Kidney (tissue), 14 donors: ENCODE measurements around the gene KIAA1549. TPM values are rescaled to one million over a fixed set of nuclear protein-coding genes. Genes with fewer than 3 reads are reported as not detected.

Experiments
- DNase-seq, 5 donors: peaks; one replicate each; pipeline ENCODE4 v3.0.0-alpha.2; 2013 to 2020
- FAIRE-seq: peaks from 2 replicates; lab custom pipeline; 2012; peaks lifted over from hg19 to GRCh38; lab: Jason Lieb, UNC
- H3K27ac ChIP-seq, 2 donors: one replicate each; pipeline ENCODE4 v1.7.0; 2013; ENCODE audit warnings: low read depth in 2 of 2, low read length in 2 of 2, inconsistent platforms in 1 of 2
- H3K27me3 ChIP-seq: one replicate; pipeline ENCODE4 v1.7.1; 2013; ENCODE audit warnings: low read length, inconsistent platforms; ENCODE audit not compliant: control insufficient read depth, insufficient read depth
- H3K36me3 ChIP-seq, 3 donors: one replicate each; pipeline versions ENCODE4 v1.7.0 to v1.7.1; 2013; ENCODE audit warnings: low read length in 3 of 3, control low read depth in 1 of 3, inconsistent platforms in 1 of 3; ENCODE audit not compliant: insufficient read depth in 3 of 3, control insufficient read depth in 2 of 3
- H3K4me1 ChIP-seq, 3 donors: one replicate each; pipeline versions ENCODE4 v1.7.0 to v1.7.1; 2013; ENCODE audit warnings: low read length in 3 of 3, inconsistent platforms in 1 of 3, low read depth in 1 of 3; ENCODE audit not compliant: control insufficient read depth in 2 of 3, insufficient read depth in 2 of 3
- H3K4me3 ChIP-seq, 3 donors: one replicate each; pipeline versions ENCODE4 v1.7.0 to v1.8.1; 2013; ENCODE audit warnings: low read length in 3 of 3, control low read depth in 1 of 3, inconsistent platforms in 1 of 3
- H3K9ac ChIP-seq, 3 donors: one replicate each; pipeline versions ENCODE4 v1.7.0 to v1.7.1; 2013; ENCODE audit warnings: low read length in 3 of 3, control low read depth in 1 of 3, inconsistent platforms in 1 of 3
- H3K9me3 ChIP-seq, 3 donors: one replicate each; pipeline versions ENCODE4 v1.7.0 to v1.7.1; 2013; ENCODE audit warnings: low read length in 3 of 3, control low read depth in 1 of 3, inconsistent platforms in 1 of 3; ENCODE audit not compliant: control insufficient read depth in 2 of 3, insufficient read depth in 1 of 3
- intact Hi-C: fragments of 100-400 bp; cut with DNase I; formaldehyde crosslinking; loops from one replicate; pipeline ENCODE4 v1.11.1; 2022
- polyA plus RNA-seq: library from polyadenylated mRNA; stranded (reverse); fragments of 350-450 nt; fragmentation: Illumina TruSeq; extraction: RNeasy Lipid Tissue Mini Kit (QIAGEN cat#74804); gene quantifications from one replicate; pipeline ENCODE4 v1.2.3, GENCODE V29; 2014; ENCODE audit warnings: low read depth, low replicate concordance; ENCODE audit not compliant: insufficient read depth
- total RNA-seq: library from RNA; stranded (reverse); fragmentation: NEBNext Ultra II Directional; extraction: Animal tissue kit (Norgen Biotek cat#: 25700); gene quantifications from one replicate; pipeline ENCODE4 v1.2.1, GENCODE V29; 2021
- TF ChIP-seq, protein P1 (sequence below): IDR thresholded peaks from 3 replicates; pipeline ENCODE4 v1.5.1; 2012; ENCODE audit warnings: mild to moderate bottlenecking, moderate library complexity, borderline replicate concordance; ENCODE audit not compliant: insufficient read depth; ENCODE audit errors: extremely low read depth
- donor health status: control.
- donor health status: control.
- donor health status: control.
- donor health status: control.
- donor health status: control.
- donor health status: DM: yes; HTN: yes; CAD: no.
- donor health status: Normal renal cell carcinoma (clear cell type).

Gene KIAA1549
- total and polyA plus RNA-seq, 2 donors from 2014 or later = 1.8 to 10.1 TPM

GRCh38 chr7:138828302-138828701 lies 152.9 kb downstream of the KIAA1549 start:
- Histone ChIP-seq H3K4me1 (no peaks in the 10 kb centered on the region), H3K27ac (no peak overlapping the region), H3K36me3 (no peaks in the 10 kb centered on the region), H3K9me3 (peaks cover 0 to 4% (median 0%) of the 10 kb centered on the region in 3 donors), H3K27me3 (no peaks in the 10 kb centered on the region), H3K9ac (no peak overlapping the region), H3K4me3 (no peak overlapping the region)
- DNase-seq (no peak), FAIRE-seq (no peak)
- intact Hi-C loops = no loop called here
- TF ChIP-seq, protein P1, sequence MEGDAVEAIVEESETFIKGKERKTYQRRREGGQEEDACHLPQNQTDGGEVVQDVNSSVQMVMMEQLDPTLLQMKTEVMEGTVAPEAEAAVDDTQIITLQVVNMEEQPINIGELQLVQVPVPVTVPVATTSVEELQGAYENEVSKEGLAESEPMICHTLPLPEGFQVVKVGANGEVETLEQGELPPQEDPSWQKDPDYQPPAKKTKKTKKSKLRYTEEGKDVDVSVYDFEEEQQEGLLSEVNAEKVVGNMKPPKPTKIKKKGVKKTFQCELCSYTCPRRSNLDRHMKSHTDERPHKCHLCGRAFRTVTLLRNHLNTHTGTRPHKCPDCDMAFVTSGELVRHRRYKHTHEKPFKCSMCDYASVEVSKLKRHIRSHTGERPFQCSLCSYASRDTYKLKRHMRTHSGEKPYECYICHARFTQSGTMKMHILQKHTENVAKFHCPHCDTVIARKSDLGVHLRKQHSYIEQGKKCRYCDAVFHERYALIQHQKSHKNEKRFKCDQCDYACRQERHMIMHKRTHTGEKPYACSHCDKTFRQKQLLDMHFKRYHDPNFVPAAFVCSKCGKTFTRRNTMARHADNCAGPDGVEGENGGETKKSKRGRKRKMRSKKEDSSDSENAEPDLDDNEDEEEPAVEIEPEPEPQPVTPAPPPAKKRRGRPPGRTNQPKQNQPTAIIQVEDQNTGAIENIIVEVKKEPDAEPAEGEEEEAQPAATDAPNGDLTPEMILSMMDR = no peak

GRCh38 chr7:138825049-138825721 lies 156.0 kb downstream of the KIAA1549 start:
- Histone ChIP-seq H3K27me3 (no peaks in the 10 kb centered on the region), H3K27ac (no peak overlapping the region), H3K4me3 (no peak overlapping the region), H3K9ac (no peak overlapping the region), H3K9me3 (peaks cover 0 to 4% (median 0%) of the 10 kb centered on the region in 3 donors), H3K36me3 (no peaks in the 10 kb centered on the region), H3K4me1 (no peaks in the 10 kb centered on the region)
- FAIRE-seq (no peak), DNase-seq (no peak)
- intact Hi-C loops = no loop called here
- TF ChIP-seq, protein P1 = no peak

DNA sequence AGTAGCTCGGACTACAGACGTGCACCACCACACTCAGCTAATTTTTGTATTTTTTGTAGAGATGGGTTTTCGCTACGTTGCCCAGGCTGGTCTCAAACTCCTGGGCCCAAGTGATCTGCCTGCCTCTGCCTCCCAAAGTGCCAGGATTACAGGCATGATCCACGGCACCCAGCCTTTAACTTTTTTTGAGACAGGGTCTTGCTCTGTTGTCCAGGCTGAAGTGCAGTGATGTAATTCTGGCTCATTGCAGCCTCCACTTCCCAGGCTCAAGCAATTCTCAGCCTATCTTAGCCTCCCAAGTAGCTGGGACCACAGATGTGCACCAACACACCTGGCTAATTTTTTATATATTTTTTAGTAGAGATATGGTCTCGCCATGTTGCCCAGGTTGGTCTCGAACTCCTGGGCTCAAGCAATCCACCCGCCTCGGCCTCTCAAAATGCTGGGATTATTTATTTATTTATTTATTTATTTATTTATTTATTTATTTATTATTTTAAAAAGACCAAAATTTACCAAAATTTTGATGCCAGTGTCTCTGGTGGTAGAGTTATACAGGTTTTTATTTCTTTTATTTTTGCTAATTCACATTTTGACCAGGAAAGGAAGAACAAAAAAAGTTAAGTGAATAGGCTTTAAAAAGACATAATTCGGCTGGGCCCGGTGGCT lies 158.2 kb downstream of the KIAA1549 start:
- TF ChIP-seq, protein P1 = no peak
- H3K9ac ChIP-seq = no peak overlapping the region
- FAIRE-seq (no peak), DNase-seq (no peak)
- H3K36me3 ChIP-seq = no peaks in the 10 kb centered on the region
- H3K27me3 ChIP-seq = no peaks in the 10 kb centered on the region
- no peaks in the 10 kb centered on the region for H3K4me1 ChIP-seq
- intact Hi-C loops = no loop called here
- peaks cover 0 to 4% (median 0%) of the 10 kb centered on the region in 3 donors for H3K9me3 ChIP-seq
- H3K27ac ChIP-seq = no peak overlapping the region
- H3K4me3 ChIP-seq = no peak overlapping the region
